Hepatocyte (in vitro differentiated cells): ENCODE measurements around the gene PSMD5.

Source experiments
- CTCF ChIP-seq: fragments of 200-600 bp; sonication (generic); IDR thresholded peaks from 2 replicates; pipeline ENCODE4 v1.5.1; 2016; ENCODE audit warnings: antibody characterized with exemption, mild to moderate bottlenecking; ENCODE audit not compliant: poor library complexity
- EZH2 ChIP-seq: fragments of 200-600 bp; sonication (generic); IDR thresholded peaks from 2 replicates; pipeline ENCODE4 v1.6.1; 2016; ENCODE audit warnings: antibody characterized with exemption, mild to moderate bottlenecking, borderline replicate concordance

DNA sequence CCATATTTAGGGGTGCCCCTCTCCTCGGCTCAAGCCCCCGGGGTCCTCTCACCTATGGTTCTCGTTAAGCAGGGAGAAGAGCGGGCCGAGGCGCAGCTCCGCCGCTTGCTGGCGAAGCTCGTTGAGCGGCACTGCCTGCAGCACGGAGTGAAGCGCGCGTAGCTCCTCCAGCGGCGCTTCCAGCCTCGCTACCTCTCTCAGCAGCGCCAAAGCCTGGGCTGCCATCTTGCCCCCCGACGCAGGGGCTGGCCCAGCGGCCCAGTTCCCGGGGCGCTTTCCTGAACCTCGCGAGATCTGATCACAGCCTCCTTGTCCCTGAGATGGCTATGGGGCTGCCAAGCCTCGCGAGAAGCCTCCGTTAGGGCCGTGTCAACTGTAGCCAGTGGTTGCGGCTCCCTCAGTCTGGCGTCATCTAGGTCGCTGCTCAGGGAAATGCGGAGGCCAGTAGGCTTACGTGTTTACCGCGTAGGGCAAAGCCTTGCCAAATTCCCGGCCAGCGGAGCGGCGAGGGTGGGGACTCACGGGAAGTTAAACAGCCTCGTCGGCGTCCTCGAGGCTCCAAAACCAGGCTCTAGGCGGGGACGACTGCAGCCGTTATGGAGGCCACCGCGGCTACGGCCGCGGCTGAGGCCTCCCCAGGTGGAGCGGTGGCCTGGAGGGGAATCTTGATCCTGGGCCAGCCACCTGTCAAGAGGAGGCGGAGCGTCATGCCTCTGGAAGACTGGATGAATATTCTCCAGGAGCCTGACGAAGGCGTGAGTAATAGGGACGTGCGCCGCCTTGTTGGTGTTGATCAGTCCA is at the start of gene PSMD5:
- TF ChIP-seq CTCF, result no peak
- no peak for TF ChIP-seq EZH2
